Hepatocyte (in vitro differentiated cells): ENCODE measurements around the gene SKIL. TPM values are rescaled to one million over a fixed set of nuclear protein-coding genes. Genes with fewer than 3 reads are reported as not detected.

Source experiments
- DNase-seq: peaks from one replicate; pipeline ENCODE4 v3.0.0-alpha.2; 2016; ENCODE audit warnings: low spot score
- H2AFZ ChIP-seq: fragments of 200-600 bp; sonication (generic); 2 replicates; pipeline ENCODE4 v1.6.0; 2016; ENCODE audit warnings: antibody characterized with exemption, mild to moderate bottlenecking
- H3K27ac ChIP-seq: fragments of 200-600 bp; sonication (generic); 2 replicates; pipeline ENCODE4 v1.5.1; 2016; ENCODE audit warnings: mild to moderate bottlenecking
- H3K27me3 ChIP-seq: fragments of 200-600 bp; sonication (generic); 2 replicates; pipeline ENCODE4 v1.6.1; 2016
- H3K36me3 ChIP-seq: fragments of 200-600 bp; sonication (generic); replicated peaks from 2 replicates; pipeline ENCODE4 v1.5.1; 2016; ENCODE audit warnings: low read depth; ENCODE audit not compliant: insufficient read depth
- H3K4me1 ChIP-seq: fragments of 200-600 bp; sonication (generic); 2 replicates; pipeline ENCODE4 v1.5.1; 2016; ENCODE audit warnings: mild to moderate bottlenecking, moderate library complexity; ENCODE audit not compliant: insufficient read depth
- H3K4me2 ChIP-seq: fragments of 200-600 bp; sonication (generic); 2 replicates; pipeline ENCODE4 v1.6.0; 2016
- H3K4me3 ChIP-seq: fragments of 200-600 bp; sonication (generic); 2 replicates; pipeline ENCODE4 v1.5.1; 2016; ENCODE audit warnings: mild to moderate bottlenecking
- H3K79me2 ChIP-seq: fragments of 200-600 bp; sonication (generic); 2 replicates; pipeline ENCODE4 v1.6.0; 2017; ENCODE audit warnings: mild to moderate bottlenecking
- H3K9me2 ChIP-seq: fragments of 200-600 bp; sonication (generic); replicated peaks from 2 replicates; pipeline ENCODE4 v1.6.0; 2017; ENCODE audit warnings: mild to moderate bottlenecking; ENCODE audit not compliant: insufficient read depth
- H3K9me3 ChIP-seq: fragments of 200-600 bp; sonication (generic); 2 replicates; pipeline ENCODE4 v1.5.1; 2016; ENCODE audit warnings: low read depth, mild to moderate bottlenecking
- H4K20me1 ChIP-seq: fragments of 200-600 bp; sonication (generic); 2 replicates; pipeline ENCODE4 v1.6.0; 2016; ENCODE audit warnings: mild to moderate bottlenecking; ENCODE audit not compliant: insufficient read depth, poor library complexity, severe bottlenecking
- CTCF ChIP-seq: fragments of 200-600 bp; sonication (generic); IDR thresholded peaks from 2 replicates; pipeline ENCODE4 v1.5.1; 2016; ENCODE audit warnings: antibody characterized with exemption, mild to moderate bottlenecking; ENCODE audit not compliant: poor library complexity
- EZH2 ChIP-seq: fragments of 200-600 bp; sonication (generic); IDR thresholded peaks from 2 replicates; pipeline ENCODE4 v1.6.1; 2016; ENCODE audit warnings: antibody characterized with exemption, mild to moderate bottlenecking, borderline replicate concordance
- EZH2phosphoT487 ChIP-seq: fragments of 200-600 bp; sonication (generic); IDR thresholded peaks from one replicate; pipeline ENCODE4 v1.6.1; 2018; ENCODE audit warnings: antibody characterized with exemption, mild to moderate bottlenecking, low read depth, moderate library complexity; ENCODE audit not compliant: unreplicated experiment, severe bottlenecking
- WGBS: methylation state at CpG from one replicate; pipeline ENCODE4 v1.1.6; 2016; ENCODE audit warnings: low lambda C conversion rate; ENCODE audit errors: missing lambda C conversion rate; 5-methylcytosine and 5-hydroxymethylcytosine counted together
- polyA plus RNA-seq: library from polyadenylated mRNA; unstranded; fragments of >200 nt; fragmentation: Nextera tagmentation; extraction: Ambion mirVana; gene quantifications from 2 replicates; pipeline ENCODE4 v1.2.1, GENCODE V29; 2016
- total RNA-seq: library from RNA; depleted of rRNA; stranded (reverse); fragments of >200 nt; gene quantifications from 2 replicates; pipeline ENCODE4 v1.2.3, GENCODE V29; 2014

The SKIL gene
- total and polyA plus RNA-seq, 2 experiments from 2014 or later = 28.9 to 87.5 TPM

GRCh38 chr3:170410428-170411029, 53.0 kb downstream of the SKIL start:
- peak; percentile 17 for DNase-seq
- Histone ChIP-seq H3K9me2 (no peaks in the 10 kb centered on the region), H3K27me3 (no peaks in the 10 kb centered on the region), H4K20me1 (no peaks in the 10 kb centered on the region), H3K4me2 (no peak overlapping the region), H3K79me2 (no peaks in the 10 kb centered on the region), H3K27ac (no peak overlapping the region), H3K36me3 (no peaks in the 10 kb centered on the region), H3K4me1 (no peaks in the 10 kb centered on the region), H3K4me3 (no peak overlapping the region), H3K9me3 (no peaks in the 10 kb centered on the region), H2AFZ (no peak overlapping the region)
- 70% methylated on average over 4 of the region's 4 CpGs for WGBS
- TF ChIP-seq EZH2phosphoT487 (no peak), CTCF (peak; percentile 65)

DNA sequence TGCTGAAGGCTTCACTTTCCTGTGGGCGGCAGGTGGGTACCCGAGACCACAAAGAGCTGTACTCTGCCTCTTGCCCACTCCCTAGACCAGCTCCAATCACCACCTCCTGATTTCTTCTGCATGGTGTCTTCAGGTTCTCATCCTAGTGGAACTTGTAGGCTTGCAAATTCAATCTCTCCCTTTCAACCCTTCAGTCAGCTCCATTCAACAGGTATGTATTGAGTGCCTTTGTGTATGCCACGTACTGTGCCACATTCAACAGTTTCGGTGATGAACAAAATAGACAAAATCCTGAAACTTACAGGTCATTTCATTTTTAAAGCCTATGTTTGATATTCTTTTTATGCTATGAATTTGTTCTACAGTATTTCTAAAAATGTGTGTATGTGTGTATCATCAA, 55.8 kb downstream of the SKIL start:
- no peak for DNase-seq
- no peaks in the 10 kb centered on the region for H3K9me2 ChIP-seq
- H3K27ac ChIP-seq = no peak overlapping the region
- peaks cover 13% of the 10 kb centered on the region for H3K27me3 ChIP-seq
- TF ChIP-seq EZH2 = no peak
- no peak for TF ChIP-seq EZH2phosphoT487
- no peak for TF ChIP-seq CTCF
- 99% methylated on average over 4 of the region's 4 CpGs for WGBS
- no peak overlapping the region for H2AFZ ChIP-seq
- no peaks in the 10 kb centered on the region for H3K79me2 ChIP-seq
- H3K36me3 ChIP-seq = no peaks in the 10 kb centered on the region
- no peaks in the 10 kb centered on the region for H3K4me1 ChIP-seq
- H3K4me2 ChIP-seq = no peak overlapping the region
- H4K20me1 ChIP-seq = no peaks in the 10 kb centered on the region
- H3K9me3 ChIP-seq = no peaks in the 10 kb centered on the region
- H3K4me3 ChIP-seq = no peak overlapping the region

DNA sequence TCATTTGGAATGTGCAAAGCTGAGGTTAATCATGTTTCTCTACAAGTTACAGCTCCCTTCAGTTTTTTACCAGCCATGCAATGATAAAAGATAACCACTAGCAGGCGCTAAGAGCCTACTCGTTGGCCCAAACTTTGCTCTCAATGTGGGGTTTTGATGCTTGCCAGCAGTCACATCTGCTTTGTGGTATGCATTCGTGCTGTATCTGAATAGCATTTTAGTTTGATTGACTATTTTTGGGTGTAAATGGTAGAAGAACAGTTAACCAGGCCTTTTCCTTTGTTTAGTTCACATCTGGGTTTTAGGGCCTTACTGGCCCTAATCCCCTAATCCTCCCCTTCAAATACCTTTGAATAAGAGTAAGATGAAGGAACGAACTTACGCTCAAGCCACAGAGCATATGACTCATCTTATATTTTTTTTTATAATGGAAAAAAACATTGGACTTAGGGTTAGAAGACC, 56.7 kb downstream of the SKIL start:
- Histone ChIP-seq H3K9me3 (no peaks in the 10 kb centered on the region), H3K9me2 (no peaks in the 10 kb centered on the region), H3K27ac (no peak overlapping the region), H3K4me2 (no peak overlapping the region), H4K20me1 (no peaks in the 10 kb centered on the region), H3K27me3 (peaks cover 22% of the 10 kb centered on the region), H3K4me1 (peaks cover 5% of the 10 kb centered on the region), H3K36me3 (no peaks in the 10 kb centered on the region), H3K79me2 (no peaks in the 10 kb centered on the region), H2AFZ (no peak overlapping the region), H3K4me3 (no peak overlapping the region)
- WGBS = 25% methylated on average over 5 of the region's 5 CpGs
- DNase-seq = peak; percentile 84
- TF ChIP-seq EZH2phosphoT487 = no peak
- peak; percentile 94 for TF ChIP-seq CTCF
